ENCODE measurements around the gene C16orf96. TPM values are rescaled to one million over a fixed set of nuclear protein-coding genes. Genes with fewer than 3 reads are reported as not detected.

Gene C16orf96
- total and polyA plus RNA-seq, 2 of the 13 experiments (the other 11 are each of a cell fraction or from before 2014, with no cell fraction given), result 0.03 TPM; not detected in 1

- TF ChIP-seq U2AF1 (optimal IDR thresholded peaks at IDR 0.05; ENCODE audit: low read depth, low read length) (no peak), ZMYM3 (CRISPR knock-in tag; IDR thresholded peaks at IDR 0.05) (0 out of 2 replicates have a peak, but pooled peaks have one; percentile 18), ZNF891 (CRISPR knock-in tag; IDR thresholded peaks at IDR 0.05) (peak; percentile 35; the same call in 1 of the 2 replicates), ZMAT3 (CRISPR knock-in tag; conservative IDR thresholded peaks at IDR 0.05) (no peak), ZNF430 (CRISPR knock-in tag; IDR thresholded peaks at IDR 0.05) (peak; percentile 39; the same call in 1 of the 2 replicates), ZNF605 (CRISPR knock-in tag; IDR thresholded peaks at IDR 0.05) (0 out of 2 replicates have a peak, but pooled peaks have one; percentile 45), SOX13 (IDR thresholded peaks at IDR 0.05) (no peak), SOX13 (CRISPR knock-in tag; conservative IDR thresholded peaks at IDR 0.05 in 1 of 2, IDR thresholded peaks at IDR 0.05 in 1 of 2) (no peak), MED1 (CRISPR knock-in tag; IDR thresholded peaks at IDR 0.05) (0 out of 2 replicates have a peak, but pooled peaks have one; percentile 32), HNF1A (IDR thresholded peaks at IDR 0.05; ENCODE audit: low read depth) (no peak), HNF1A (CRISPR knock-in tag; IDR thresholded peaks at IDR 0.05; ENCODE audit: borderline replicate concordance) (no peak), ATF7 (IDR thresholded peaks at IDR 0.05) (no peak), ATF7 (CRISPR knock-in tag; IDR thresholded peaks at IDR 0.05) (no peak), NCOR1 (IDR thresholded peaks at IDR 0.05; ENCODE audit: borderline replicate concordance, low read length) (no peak), ISX (CRISPR knock-in tag; conservative IDR thresholded peaks at IDR 0.05) (no peak), ZNF292 (CRISPR knock-in tag; IDR thresholded peaks at IDR 0.05; ENCODE audit: borderline replicate concordance, low read depth) (no peak), E2F2 (CRISPR knock-in tag; IDR thresholded peaks at IDR 0.05; ENCODE audit: borderline replicate concordance) (peak; percentile 58; the same call in 1 of the 2 replicates), ZFP82 (CRISPR knock-in tag; IDR thresholded peaks at IDR 0.05; ENCODE audit: borderline replicate concordance) (peak; percentile 49; the same call in 1 of the 2 replicates)
Observed at GRCh38 chr16:4613636-4614570, 57.8 kb downstream of the C16orf96 start (continued).

Measured in HepG2 (cell line).